Suppressor macrophage treated with lipopolysaccharide for 4 hours (primary cell): ENCODE measurements around the gene RPS6KB2.
"Not testable (repeated sequence)": the region's sequence is repeated elsewhere in the genome, so short reads cannot be mapped to it uniquely, and the experiment has no call there.

ENCODE experiments used
- DNase-seq: peaks from one replicate; pipeline ENCODE4 v3.0.0-alpha.2; 2020

The RPS6KB2 gene

DNA sequence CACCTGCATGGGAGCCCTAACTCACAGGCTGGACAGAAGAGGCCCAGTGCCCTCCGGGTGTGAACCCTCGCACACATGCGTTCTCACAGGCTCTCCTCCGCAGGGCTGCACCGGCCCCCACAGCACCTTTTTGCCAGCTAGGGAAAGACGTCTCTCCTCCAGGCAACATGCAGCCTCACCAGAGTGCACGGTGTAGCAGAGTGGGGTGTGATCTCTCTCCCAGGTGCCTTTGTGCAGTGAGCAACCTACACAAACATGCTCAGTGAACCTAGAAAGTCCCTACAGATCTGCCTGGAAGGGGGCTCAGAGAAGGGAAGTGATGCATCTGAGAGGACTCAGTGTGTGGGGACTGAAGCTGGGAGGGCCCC, 16.5 kb upstream of the RPS6KB2 start:
- no peak for DNase-seq

- DNase-seq: no peak
Measured at GRCh38 chr11:67412495-67413179, 15.7 kb upstream of the RPS6KB2 start.

- no peak for DNase-seq
Measured at GRCh38 chr11:67413266-67413849, 14.9 kb upstream of the RPS6KB2 start.

DNA sequence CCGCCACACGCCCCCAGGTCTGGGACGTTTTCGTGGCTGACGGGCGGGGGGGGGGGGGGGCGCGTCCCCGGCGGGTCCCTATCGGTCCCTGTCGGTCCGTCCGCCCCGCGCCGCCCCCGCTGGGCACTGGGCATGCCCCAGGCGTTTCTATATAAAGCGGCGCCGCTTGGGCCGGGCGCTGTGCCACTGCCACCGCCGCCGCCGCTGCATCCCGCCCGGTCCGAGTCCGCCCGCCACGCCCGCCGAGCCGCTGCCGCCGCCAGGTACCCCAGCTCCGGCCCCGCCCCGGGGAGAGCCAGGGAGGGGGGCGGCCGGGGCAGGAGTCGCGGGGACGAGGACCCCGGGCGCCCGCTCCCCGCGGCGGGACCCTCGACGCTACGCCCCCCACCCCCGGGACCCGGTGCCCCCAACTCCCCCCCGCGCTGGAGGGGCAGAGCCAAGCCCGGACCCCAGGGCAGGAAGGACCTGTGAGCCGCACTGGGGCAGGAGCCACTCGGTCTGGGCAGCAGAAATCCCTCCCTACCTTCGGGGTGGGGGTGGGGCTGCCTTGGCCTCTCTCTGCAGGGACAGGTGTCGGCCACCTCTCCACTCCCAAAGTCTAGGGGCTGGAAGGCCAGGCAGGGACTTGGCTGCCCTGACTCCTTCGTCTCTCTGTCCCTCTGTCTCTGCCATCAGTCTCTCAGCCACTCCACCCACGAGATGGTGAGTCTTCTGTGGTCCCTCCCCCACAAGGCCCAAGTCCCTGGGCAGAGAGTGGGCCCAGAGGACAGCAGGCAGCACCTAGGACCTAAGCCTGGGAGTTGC, 12.6 kb upstream of the RPS6KB2 start, which contains the start of gene CARNS1:
TSS of gene CARNS1 (plus strand) at position 178 of the 804 bp plus-strand sequence. CDS start at position 700, 522 bp downstream.
- no peak for DNase-seq

- DNase-seq: no peak
Measured at GRCh38 chr11:67416416-67417335, 11.6 kb upstream of the RPS6KB2 start.

- DNase-seq: no peak
Measured at GRCh38 chr11:67417425-67417824, 10.9 kb upstream of the RPS6KB2 start.

- no peak for DNase-seq
Measured at GRCh38 chr11:67418476-67419281, 9.6 kb upstream of the RPS6KB2 start.

GRCh38 chr11:67419325-67420049, 8.8 kb upstream of the RPS6KB2 start:
- DNase-seq: no peak

DNA sequence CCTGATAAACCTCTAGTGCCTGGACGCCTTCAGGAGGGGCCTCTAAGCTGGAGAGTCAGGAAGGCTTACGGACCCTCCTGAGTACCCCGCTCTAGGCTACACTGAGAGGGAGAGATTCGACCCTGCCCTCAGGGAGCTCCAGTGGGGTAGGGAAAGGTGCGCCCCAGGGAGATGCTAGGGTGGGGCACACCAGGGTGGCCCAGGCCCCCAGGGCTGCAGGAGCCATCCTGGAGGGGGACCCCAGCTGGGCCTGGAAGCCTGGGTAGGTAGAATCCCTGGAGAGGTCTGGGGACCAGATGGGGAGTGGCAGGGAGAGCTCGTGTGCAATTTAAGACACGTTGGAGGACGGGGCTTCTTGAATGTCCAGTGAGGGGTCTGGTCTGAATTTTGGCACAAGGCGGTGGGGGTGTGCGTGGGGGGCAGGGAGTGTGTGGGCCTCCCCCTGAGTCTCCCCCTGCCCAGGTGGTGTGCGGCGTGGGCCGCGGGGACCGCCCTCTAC, 8.1 kb upstream of the RPS6KB2 start:
- DNase-seq: no peak

DNA sequence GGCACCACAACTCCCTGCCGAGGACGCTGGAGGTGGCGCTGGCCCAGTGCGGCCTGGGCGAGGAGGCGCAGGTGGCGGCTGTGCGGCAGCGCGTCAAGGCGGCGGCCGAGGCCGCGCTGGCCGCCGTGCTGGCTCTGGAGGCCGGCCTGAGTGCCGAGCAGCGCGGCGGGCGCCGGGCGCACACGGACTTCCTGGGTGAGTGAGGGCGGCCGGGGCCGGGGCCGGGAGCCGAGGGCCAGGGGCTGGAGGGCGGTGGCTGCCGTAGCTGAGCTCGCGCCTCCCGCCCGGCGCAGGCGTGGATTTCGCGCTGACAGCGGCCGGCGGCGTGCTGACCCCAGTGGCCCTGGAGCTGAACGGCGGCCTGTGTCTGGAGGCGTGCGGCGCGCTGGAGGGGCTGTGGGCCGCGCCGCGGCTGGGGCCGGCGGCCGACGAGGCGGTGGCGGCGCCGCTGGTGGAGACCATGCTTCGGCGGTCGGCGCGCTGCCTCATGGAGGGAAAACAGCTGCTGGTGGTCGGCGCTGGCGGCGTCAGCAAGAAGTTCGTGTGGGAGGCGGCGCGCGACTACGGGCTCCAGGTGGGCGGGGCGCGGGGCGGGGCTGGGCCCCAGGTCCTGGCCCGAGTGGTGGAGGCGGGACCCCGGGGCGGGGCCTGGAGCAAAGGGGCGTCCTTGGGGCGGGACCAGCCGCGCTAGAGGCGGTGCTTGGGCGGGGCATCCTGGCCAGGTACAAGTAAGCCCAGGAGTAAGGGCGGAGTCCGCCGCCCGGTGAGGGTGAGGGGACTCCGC, 7.5 kb upstream of the RPS6KB2 start:
- peak; percentile 95 for DNase-seq

DNA sequence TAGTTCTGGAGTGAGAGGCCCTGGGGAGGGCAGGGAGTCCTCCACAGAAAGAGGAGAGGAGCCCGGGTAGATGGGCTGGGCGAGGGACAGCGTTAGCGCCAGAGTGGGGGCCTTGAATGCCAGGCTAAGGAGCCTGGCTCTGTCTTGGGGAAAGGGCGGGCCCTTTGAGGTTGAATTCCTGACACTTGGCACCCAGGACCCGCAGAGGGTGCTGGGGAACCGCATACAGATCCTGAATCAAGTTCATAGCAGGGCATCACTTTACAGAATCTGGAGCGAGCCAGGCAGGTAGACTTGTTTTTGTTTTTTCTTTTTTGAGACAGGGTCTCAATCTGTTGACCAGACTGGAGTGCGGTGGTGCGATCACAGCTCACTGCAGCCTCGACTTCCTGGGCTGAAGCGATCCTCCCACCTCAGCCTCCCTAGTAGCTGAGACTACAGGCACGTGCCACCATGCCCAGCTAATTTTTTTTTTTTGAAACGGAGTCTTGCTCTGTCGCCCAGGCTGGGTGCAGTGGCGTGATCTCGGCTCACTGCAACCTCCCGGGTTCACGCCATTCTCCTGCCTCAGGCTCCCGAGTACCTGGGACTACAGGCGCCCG, 6.8 kb upstream of the RPS6KB2 start:
- DNase-seq: no peak

GRCh38 chr11:67422891-67423290, 5.4 kb upstream of the RPS6KB2 start:
- no peak for DNase-seq

DNA sequence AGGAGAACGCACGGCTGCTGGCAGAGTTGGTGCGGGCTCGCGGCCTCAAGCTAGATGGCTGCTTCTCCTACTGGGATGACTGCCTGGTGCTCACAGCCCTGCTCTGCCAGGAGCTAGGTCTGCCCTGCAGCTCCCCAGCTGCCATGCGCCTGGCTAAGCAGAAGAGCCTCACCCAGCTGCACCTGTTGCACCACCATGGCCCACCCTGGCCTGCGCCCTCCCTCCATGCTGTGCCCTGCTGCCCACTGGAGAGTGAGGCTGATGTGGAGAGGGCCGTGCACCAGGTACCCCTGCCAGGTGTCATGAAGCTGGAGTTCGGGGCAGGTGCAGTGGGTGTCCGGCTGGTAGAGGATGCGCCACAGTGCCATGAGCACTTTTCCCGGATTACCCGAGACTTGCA, 4.8 kb upstream of the RPS6KB2 start:
- no peak for DNase-seq

DNA sequence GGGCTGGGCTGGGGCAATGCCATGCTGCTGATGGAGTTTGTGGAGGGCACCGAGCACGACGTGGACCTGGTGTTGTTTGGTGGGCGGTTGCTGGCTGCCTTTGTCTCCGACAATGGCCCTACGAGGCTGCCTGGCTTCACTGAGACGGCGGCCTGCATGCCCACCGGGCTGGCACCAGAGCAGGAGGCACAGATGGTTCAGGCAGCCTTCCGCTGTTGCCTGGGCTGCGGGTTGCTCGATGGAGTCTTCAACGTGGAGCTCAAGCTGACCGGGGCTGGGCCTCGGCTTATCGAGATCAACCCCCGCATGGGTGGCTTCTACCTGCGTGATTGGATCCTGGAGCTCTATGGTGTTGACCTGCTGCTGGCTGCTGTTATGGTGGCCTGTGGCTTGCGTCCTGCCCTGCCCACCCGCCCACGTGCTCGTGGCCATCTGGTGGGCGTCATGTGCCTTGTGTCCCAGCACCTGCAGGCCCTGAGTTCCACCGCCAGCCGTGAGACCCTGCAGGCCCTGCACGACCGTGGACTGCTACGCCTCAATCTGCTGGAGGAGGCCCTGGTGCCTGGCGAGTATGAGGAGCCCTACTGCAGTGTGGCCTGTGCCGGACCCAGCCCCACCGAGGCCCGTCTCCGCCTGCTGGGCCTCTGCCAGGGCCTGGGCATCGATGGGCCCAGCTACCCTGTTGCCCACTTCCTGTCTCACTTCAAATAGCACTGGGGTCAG, 4.2 kb upstream of the RPS6KB2 start:
- no peak for DNase-seq

- not testable (repeated sequence) for DNase-seq
Measured at GRCh38 chr11:67427364-67427859, 882 bp upstream of the RPS6KB2 start.

DNA sequence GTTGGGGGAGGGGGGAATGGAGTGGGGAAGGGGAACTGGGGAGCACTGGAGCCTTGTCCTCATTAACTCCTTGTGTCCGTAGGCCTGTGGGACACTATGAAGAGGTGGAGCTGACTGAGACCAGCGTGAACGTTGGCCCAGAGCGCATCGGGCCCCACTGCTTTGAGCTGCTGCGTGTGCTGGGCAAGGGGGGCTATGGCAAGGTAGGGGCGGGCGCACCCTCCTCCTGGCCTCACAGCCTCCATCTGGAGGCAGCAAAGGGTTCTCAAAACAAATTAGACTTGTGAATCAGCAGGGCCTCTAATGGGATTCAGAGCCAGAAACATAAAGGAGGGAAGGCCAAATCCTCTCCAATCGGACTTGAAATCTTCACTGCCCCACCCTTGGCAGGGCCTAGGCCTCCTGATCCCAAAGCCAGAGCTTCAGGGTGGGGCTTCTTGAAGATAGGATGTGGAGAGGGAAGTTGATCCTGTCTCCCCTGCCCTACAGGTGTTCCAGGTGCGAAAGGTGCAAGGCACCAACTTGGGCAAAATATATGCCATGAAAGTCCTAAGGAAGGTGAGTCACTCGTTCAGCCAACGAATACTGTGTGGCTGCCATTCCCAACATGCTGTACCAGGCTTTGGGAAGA, 859 bp downstream of the RPS6KB2 start:
- no peak for DNase-seq

DNA sequence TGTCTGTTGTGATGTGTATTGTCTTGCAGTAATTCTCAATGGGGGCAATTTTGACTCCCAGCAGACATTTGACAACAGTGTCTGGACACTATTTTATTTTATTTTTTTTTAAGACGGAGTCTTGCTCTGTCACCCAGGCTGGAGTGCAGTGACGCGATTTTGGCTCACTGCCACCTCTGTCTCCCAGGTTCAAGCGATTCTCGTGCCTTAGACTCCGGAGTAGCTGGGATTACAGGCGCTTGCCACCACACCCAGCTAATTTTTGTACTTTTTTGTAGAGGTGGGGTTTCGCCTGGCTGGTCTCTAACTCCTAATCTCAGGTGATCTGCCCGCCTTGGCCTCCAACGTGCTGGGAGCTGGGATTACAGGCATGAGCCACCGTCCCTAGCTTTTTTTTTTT, 1.4 kb downstream of the RPS6KB2 start:
- no peak for DNase-seq
